Keratinocyte (primary cell): ENCODE measurements around the gene CCR6. TPM values are rescaled to one million over a fixed set of nuclear protein-coding genes. Genes with fewer than 3 reads are reported as not detected.

Experiments used
- DNase-seq: peaks from one replicate; pipeline ENCODE4 v3.0.0-alpha.2; 2011; ENCODE audit warnings: low read depth, missing footprints, low spot score
- FAIRE-seq: peaks from 2 replicates; lab custom pipeline; 2011; peaks lifted over from hg19 to GRCh38; lab: Jason Lieb, UNC
- H2AFZ ChIP-seq: 2 replicates; pipeline ENCODE4 v1.6.0; 2012; ENCODE audit warnings: low read length, control low read depth, inconsistent platforms; ENCODE audit not compliant: control insufficient read depth
- H3K27ac ChIP-seq: 2 replicates; pipeline ENCODE4 v1.5.1; 2011; ENCODE audit warnings: low read length; ENCODE audit not compliant: control insufficient read depth, insufficient read depth
- H3K27me3 ChIP-seq: 3 replicates; pipeline ENCODE4 v1.6.0; 2011; ENCODE audit warnings: low read length; ENCODE audit not compliant: control insufficient read depth, insufficient read depth; ENCODE audit errors: extremely low read depth
- H3K36me3 ChIP-seq, 2 experiments: 2 replicates in 1 of 2; 3 replicates in 1 of 2; pipeline ENCODE4 v1.5.1; 2011; ENCODE audit warnings: low read length in 2 of 2, mild to moderate bottlenecking in 1 of 2; ENCODE audit not compliant: control insufficient read depth in 2 of 2, insufficient read depth in 2 of 2; ENCODE audit errors: extremely low read depth in 1 of 2
- H3K4me1 ChIP-seq: 3 replicates; pipeline ENCODE4 v1.5.1; 2011; ENCODE audit warnings: low read length; ENCODE audit not compliant: control insufficient read depth, insufficient read depth; ENCODE audit errors: extremely low read depth
- H3K4me2 ChIP-seq: 3 replicates; pipeline ENCODE4 v1.6.0; 2011; ENCODE audit warnings: low read depth, low read length; ENCODE audit not compliant: control insufficient read depth, insufficient read depth; ENCODE audit errors: extremely low read depth
- H3K4me3 ChIP-seq, 3 experiments: fragments of 200-600 bp in 1 of 3; sonication (generic) in 1 of 3; 2 replicates in 2 of 3; 3 replicates in 1 of 3; pipeline ENCODE4 v1.5.1; 2011 to 2016; ENCODE audit warnings: low read length in 3 of 3, mild to moderate bottlenecking in 3 of 3, control low read depth in 2 of 3, inconsistent platforms in 1 of 3, low read depth in 1 of 3, mixed read lengths in 1 of 3, mixed run types in 1 of 3, moderate library complexity in 1 of 3; ENCODE audit not compliant: control insufficient read depth in 2 of 3, insufficient read depth in 2 of 3; ENCODE audit errors: extremely low read depth in 1 of 3
- H3K79me2 ChIP-seq: 2 replicates; pipeline ENCODE4 v1.6.0; 2012; ENCODE audit warnings: low read length; ENCODE audit not compliant: control insufficient read depth, insufficient read depth
- H3K9ac ChIP-seq: 3 replicates; pipeline ENCODE4 v1.6.0; 2011; ENCODE audit warnings: low read length; ENCODE audit not compliant: control insufficient read depth, insufficient read depth; ENCODE audit errors: extremely low read depth
- H3K9me1 ChIP-seq: 3 replicates; pipeline ENCODE4 v1.6.0; 2011; ENCODE audit warnings: low read length; ENCODE audit not compliant: control insufficient read depth, insufficient read depth; ENCODE audit errors: extremely low read depth
- H3K9me3 ChIP-seq: 2 replicates; pipeline ENCODE4 v1.5.1; 2012; ENCODE audit warnings: low read depth, low read length; ENCODE audit not compliant: control insufficient read depth
- H4K20me1 ChIP-seq: 3 replicates; pipeline ENCODE4 v1.6.0; 2011; ENCODE audit warnings: low read length; ENCODE audit not compliant: control insufficient read depth, insufficient read depth; ENCODE audit errors: extremely low read depth
- CTCF ChIP-seq, 3 experiments: IDR thresholded peaks in 1 of 3; conservative IDR thresholded peaks in 1 of 3; optimal IDR thresholded peaks in 1 of 3; 2 replicates in 2 of 3; 3 replicates in 1 of 3; pipeline versions ENCODE3 to v1.5.1; 2011; ENCODE audit warnings: low read length in 3 of 3, mild to moderate bottlenecking in 3 of 3, moderate library complexity in 2 of 3, control low read depth in 1 of 3, inconsistent platforms in 1 of 3; ENCODE audit not compliant: insufficient read depth in 2 of 3; ENCODE audit errors: extremely low read depth in 1 of 3
- EZH2 ChIP-seq: IDR thresholded peaks from one replicate; pipeline ENCODE4 v1.6.1; 2012; ENCODE audit warnings: inconsistent platforms, mild to moderate bottlenecking, low read length, moderate library complexity
- dilution Hi-C: fragments of 300-500 bp; cut with MboI; formaldehyde crosslinking; loops from one replicate; pipeline ENCODE4 v1.7.0; 2020; ENCODE audit warnings: low sequenced_read_pairs; ENCODE audit not compliant: extremely low pct_ligation_motif_present
- polyA plus RNA-seq, 5 experiments: library from polyadenylated mRNA; depleted of rRNA in 3 of 5; stranded (reverse) in 3 of 5; stranded (forward) in 1 of 5; unstranded in 1 of 5; fragments of >200 nt; gene quantifications; 1 replicate in 1 of 5; 2 replicates in 3 of 5; 3 replicates in 1 of 5; pipeline versions ENCODE4 v1.2.1 to v1.2.3, GENCODE V29; 2011 to 2012; ENCODE audit warnings: missing spikeins in 2 of 5, low read depth in 1 of 5, low replicate concordance in 1 of 5

CCR6 gene
- polyA plus RNA-seq, 1 donor (not counting 4 experiments of a cell fraction or from before 2014, with no cell fraction given) = not detected

GRCh38 chr6:167089243-167090142 is 33.4 kb upstream of the CCR6 start:
- Histone ChIP-seq H2AFZ (no peak overlapping the region), H3K9me1 (no peaks in the 10 kb centered on the region), H3K27ac (no peak overlapping the region), H3K9ac (no peak overlapping the region), H3K36me3 (no peaks in the 10 kb centered on the region), H3K9me3 (no peaks in the 10 kb centered on the region), H3K27me3 (no peaks in the 10 kb centered on the region), H3K4me3 (no peak overlapping the region), H3K79me2 (no peaks in the 10 kb centered on the region), H3K4me1 (no peaks in the 10 kb centered on the region), H4K20me1 (no peaks in the 10 kb centered on the region), H3K4me2 (no peak overlapping the region)
- TF ChIP-seq CTCF (optimal IDR thresholded peaks at IDR 0.05 in 1 of 3, IDR thresholded peaks at IDR 0.05 in 1 of 3, conservative IDR thresholded peaks at IDR 0.05 in 1 of 3; ENCODE audit: extremely low read depth in 1 of 3, insufficient read depth in 2 of 3, low read length in 3 of 3) (no peak), EZH2 (no peak)
- dilution Hi-C loops = no loop called here
- no peak for FAIRE-seq
- no peak for DNase-seq

- Histone ChIP-seq H3K4me1 (no peaks in the 10 kb centered on the region), H3K36me3 (no peaks in the 10 kb centered on the region), H3K9ac (no peak overlapping the region), H2AFZ (no peak overlapping the region), H3K9me3 (no peaks in the 10 kb centered on the region), H4K20me1 (no peaks in the 10 kb centered on the region), H3K27ac (no peak overlapping the region), H3K4me3 (no peak overlapping the region), H3K9me1 (no peaks in the 10 kb centered on the region), H3K79me2 (no peaks in the 10 kb centered on the region), H3K4me2 (no peak overlapping the region), H3K27me3 (no peaks in the 10 kb centered on the region)
- no peak for FAIRE-seq
- dilution Hi-C loops = no loop called here
- TF ChIP-seq CTCF (optimal IDR thresholded peaks at IDR 0.05 in 1 of 3, IDR thresholded peaks at IDR 0.05 in 1 of 3, conservative IDR thresholded peaks at IDR 0.05 in 1 of 3; ENCODE audit: extremely low read depth in 1 of 3, insufficient read depth in 2 of 3, low read length in 3 of 3) (no peak), EZH2 (no peak)
- DNase-seq = no peak
Observed at GRCh38 chr6:167090171-167090570, 32.7 kb upstream of the CCR6 start.
